Right atrium auricular region (tissue), 2 donors: ENCODE data around the gene RGSL1. TPM values are rescaled to one million over a fixed set of nuclear protein-coding genes. Genes with fewer than 3 reads are reported as not detected.

Source experiments
- DNase-seq: peaks from one replicate; pipeline ENCODE4 v3.0.0-alpha.2; 2019; ENCODE audit warnings: low spot score
- H3K27ac ChIP-seq, 2 donors: fragments of 200-600 bp; sonication (generic); 1 replicate in 1 of 2; 2 replicates in 1 of 2; pipeline ENCODE4 v1.5.1; 2016 to 2019
- H3K27me3 ChIP-seq, 2 donors: fragments of 200-600 bp; sonication (generic); one replicate each; pipeline versions ENCODE4 v1.5.1 to v1.6.0; 2017 to 2019
- H3K36me3 ChIP-seq: fragments of 200-600 bp; sonication (generic); one replicate; pipeline ENCODE4 v1.5.1; 2016
- H3K4me1 ChIP-seq, 2 donors: fragments of 200-600 bp; sonication (generic); one replicate each; pipeline versions ENCODE4 v1.5.1 to v1.6.0; 2017 to 2019
- H3K4me3 ChIP-seq, 2 donors: fragments of 200-600 bp; sonication (generic); 1 replicate in 1 of 2; 2 replicates in 1 of 2; pipeline ENCODE4 v1.5.1; 2017 to 2019; ENCODE audit warnings: mild to moderate bottlenecking in 1 of 2, moderate library complexity in 1 of 2
- H3K9me3 ChIP-seq, 2 donors: fragments of 200-600 bp; sonication (generic); one replicate each; pipeline ENCODE4 v1.5.1; 2019
- CTCF ChIP-seq, 2 donors: fragments of 200-600 bp; sonication (generic); IDR thresholded peaks; one replicate each; pipeline ENCODE4 v1.5.1; 2019; ENCODE audit warnings: antibody characterized with exemption in 2 of 2
- total RNA-seq, 2 donors: library from RNA; depleted of rRNA; stranded (reverse); fragments of >200 nt; gene quantifications; one replicate each; pipeline ENCODE4 v1.1.0, GENCODE V29; 2016

Gene RGSL1
- total RNA-seq, 2 donors from 2014 or later, result not detected

DNA sequence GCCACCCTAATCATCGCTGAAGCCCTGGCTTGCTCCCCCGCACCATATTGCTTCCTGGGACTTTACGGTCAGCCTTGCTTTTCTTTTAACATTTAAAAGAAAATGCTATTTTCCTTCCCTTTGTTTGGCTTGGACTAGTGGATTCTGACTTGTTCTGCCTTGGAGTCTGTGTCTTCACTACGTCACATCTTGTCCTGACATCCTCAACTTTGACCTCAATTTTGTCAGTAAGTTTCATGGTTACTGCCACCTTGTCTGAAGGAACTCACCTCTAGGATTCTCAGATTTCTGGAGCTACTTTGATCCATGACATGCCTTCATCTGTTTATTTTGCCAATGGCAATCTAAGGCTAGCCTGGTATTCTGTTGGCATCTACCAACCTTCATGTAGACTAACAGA, 134.8 kb downstream of the RGSL1 start:
- no peak for TF ChIP-seq CTCF (IDR thresholded peaks at IDR 0.05)
- Histone ChIP-seq H3K27me3 (no peaks in the 10 kb centered on the region), H3K4me1 (peaks cover 0 to 24% of the 10 kb centered on the region in 2 donors), H3K9me3 (no peaks in the 10 kb centered on the region), H3K27ac (no peak overlapping the region), H3K4me3 (no peak overlapping the region), H3K36me3 (peaks cover 18% of the 10 kb centered on the region)
- DNase-seq, result no peak

- Histone ChIP-seq H3K27ac (no peak overlapping the region), H3K4me1 (peaks cover 0 to 24% of the 10 kb centered on the region in 2 donors), H3K9me3 (no peaks in the 10 kb centered on the region), H3K27me3 (no peaks in the 10 kb centered on the region), H3K4me3 (no peak overlapping the region), H3K36me3 (peaks cover 4% of the 10 kb centered on the region)
- no peak for DNase-seq
- no peak for TF ChIP-seq CTCF (IDR thresholded peaks at IDR 0.05)
Observed at GRCh38 chr1:182586380-182586779, 136.4 kb downstream of the RGSL1 start.

DNA sequence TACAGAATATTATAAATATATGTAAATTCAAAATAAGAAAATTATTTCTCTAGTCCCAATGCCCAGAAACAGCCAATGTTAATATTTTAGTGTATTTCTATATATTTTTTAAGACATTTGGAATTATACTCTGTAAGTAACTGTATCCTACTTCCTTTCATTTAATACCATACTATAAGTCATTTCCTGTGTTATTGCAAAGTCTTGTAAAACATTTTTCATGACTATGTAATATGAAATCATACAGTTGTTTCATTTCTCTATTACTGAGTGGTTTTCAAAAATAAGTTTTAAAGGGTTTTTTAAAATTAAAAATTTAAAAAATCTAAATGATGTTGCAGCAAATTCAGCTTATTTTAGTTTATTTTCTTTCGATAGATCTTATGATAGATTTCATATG, 137.1 kb downstream of the RGSL1 start:
- no peak for DNase-seq
- Histone ChIP-seq H3K36me3 (peaks cover 4% of the 10 kb centered on the region), H3K4me1 (peaks cover 0 to 24% of the 10 kb centered on the region in 2 donors), H3K9me3 (no peaks in the 10 kb centered on the region), H3K27ac (no peak overlapping the region), H3K27me3 (no peaks in the 10 kb centered on the region), H3K4me3 (no peak overlapping the region)
- no peak for TF ChIP-seq CTCF (IDR thresholded peaks at IDR 0.05)

DNA sequence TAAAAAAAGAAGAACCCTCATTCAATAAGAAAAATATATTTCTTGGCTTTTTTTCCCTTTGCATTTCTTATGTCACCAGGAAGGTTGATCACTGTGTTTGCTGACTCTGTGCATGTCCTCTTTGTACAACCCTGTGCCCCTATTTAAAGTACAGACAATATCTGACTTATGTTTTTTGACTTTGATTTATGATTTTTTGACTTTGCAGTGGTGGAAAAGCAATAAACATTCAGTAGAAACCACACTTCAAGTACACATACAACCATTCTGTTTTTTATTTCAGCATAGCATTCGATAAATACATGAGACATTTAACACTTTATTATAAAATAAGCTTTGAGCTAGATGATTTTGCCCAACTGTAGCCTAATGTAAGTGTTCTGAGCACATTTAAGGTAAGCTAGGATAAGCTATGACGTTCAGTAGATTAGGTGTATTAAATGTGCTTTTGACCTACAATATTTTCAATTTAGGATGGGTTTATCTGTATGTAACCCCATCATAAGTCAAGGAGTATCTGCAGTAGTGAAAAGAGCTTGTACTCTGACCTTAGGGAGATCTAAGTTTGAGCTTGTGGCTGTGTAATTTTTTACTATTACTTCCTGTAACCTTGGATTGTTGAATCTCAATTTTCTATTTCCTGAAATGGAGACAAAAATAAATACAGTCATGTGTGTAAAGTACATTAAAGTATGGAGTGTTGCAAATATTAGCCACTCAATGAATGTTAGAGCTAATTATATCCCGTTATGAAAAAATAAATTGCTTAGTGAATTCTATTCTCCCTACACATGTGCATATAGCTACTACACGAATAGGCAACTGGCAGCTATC, 137.9 kb downstream of the RGSL1 start:
- Histone ChIP-seq H3K4me3 (peak overlapping the region; percentile 68 to 73), H3K27ac (peak overlapping the region; percentile 83 to 93), H3K9me3 (no peaks in the 10 kb centered on the region), H3K4me1 (peaks cover 0 to 24% of the 10 kb centered on the region in 2 donors), H3K27me3 (no peaks in the 10 kb centered on the region), H3K36me3 (peaks cover 4% of the 10 kb centered on the region)
- TF ChIP-seq CTCF (IDR thresholded peaks at IDR 0.05), result no peak
- no peak for DNase-seq

- DNase-seq, result peak; percentile 74
- H3K36me3 ChIP-seq, result peaks cover 4% of the 10 kb centered on the region
- H3K27ac ChIP-seq, result peak within 1 kb of the TSS; percentile 83 to 93
- no peaks in the 10 kb centered on the region for H3K9me3 ChIP-seq
- no peaks in the 10 kb centered on the region for H3K27me3 ChIP-seq
- peaks cover 0 to 21% of the 10 kb centered on the region in 2 donors for H3K4me1 ChIP-seq
- no peak for TF ChIP-seq CTCF (IDR thresholded peaks at IDR 0.05)
- H3K4me3 ChIP-seq, result peak within 1 kb of the TSS; percentile 68 to 73
Observed at GRCh38 chr1:182588500-182589396, 138.8 kb downstream of the RGSL1 start, which contains the start of gene RNASEL. Gene RNASEL (minus strand): TSS chr1:182589256. CDS start chr1:182586806, 2,450 bp downstream.
